H1 (cell line): ENCODE data around the gene DBP. TPM values are rescaled to one million over a fixed set of nuclear protein-coding genes. Genes with fewer than 3 reads are reported as not detected.

Source experiments
- CTCF ChIA-PET: fragments of 300-600 bp; sonication (Branson Sonifier 250); formaldehyde crosslinking; loops from one replicate; lab custom pipeline; 2021; ENCODE audit not compliant: partially characterized antibody; lab: Charles Lee
- POLR2A ChIA-PET: fragments of 300-600 bp; sonication (Branson Sonifier 250); formaldehyde crosslinking; loops from one replicate; lab custom pipeline; 2021; ENCODE audit warnings: inconsistent platforms; ENCODE audit not compliant: partially characterized antibody; lab: Charles Lee
- DNase-seq, 2 experiments: peaks; one replicate each; pipeline versions ENCODE4 v3.0.0 to v3.0.0-alpha.2; 2010 to 2022; ENCODE audit warnings: low spot score in 2 of 2, low read depth in 1 of 2, mixed read lengths in 1 of 2
- FAIRE-seq: peaks from 2 replicates; lab custom pipeline; 2011; peaks lifted over from hg19 to GRCh38; lab: Jason Lieb, UNC
- H2AFZ ChIP-seq: 2 replicates; pipeline ENCODE4 v1.8.1; 2012; ENCODE audit warnings: low read length, inconsistent platforms
- H2AK5ac ChIP-seq: 2 replicates; pipeline ENCODE4 v1.6.1; 2013; ENCODE audit warnings: low read depth, low read length
- H2BK120ac ChIP-seq: replicated peaks from 2 replicates; pipeline ENCODE3; 2013; ENCODE audit warnings: low read depth, low read length, inconsistent platforms
- H2BK12ac ChIP-seq: 2 replicates; pipeline ENCODE4 v1.6.1; 2013; ENCODE audit warnings: low read depth, low read length
- H2BK15ac ChIP-seq: 2 replicates; pipeline ENCODE4 v1.6.1; 2013; ENCODE audit warnings: low read length
- H2BK20ac ChIP-seq: 2 replicates; pipeline ENCODE4 v1.6.1; 2013; ENCODE audit warnings: low read length
- H2BK5ac ChIP-seq: 2 replicates; pipeline ENCODE4 v1.6.1; 2013; ENCODE audit warnings: low read depth, low read length
- H3K14ac ChIP-seq: 2 replicates; pipeline ENCODE4 v1.6.1; 2013; ENCODE audit warnings: inconsistent platforms; ENCODE audit not compliant: insufficient read length
- H3K18ac ChIP-seq: 2 replicates; pipeline ENCODE4 v1.6.1; 2013; ENCODE audit warnings: low read length; ENCODE audit errors: extremely low read depth
- H3K23ac ChIP-seq: 2 replicates; pipeline ENCODE4 v1.6.1; 2013; ENCODE audit warnings: inconsistent platforms; ENCODE audit not compliant: insufficient read length
- H3K23me2 ChIP-seq: 2 replicates; pipeline ENCODE4 v1.6.1; 2013; ENCODE audit warnings: low read depth, low read length
- H3K27ac ChIP-seq: 2 replicates; pipeline ENCODE4 v1.6.1; 2011; ENCODE audit warnings: low read depth, low read length, inconsistent platforms
- H3K27me3 ChIP-seq, 4 experiments: replicated peaks in 1 of 4; 1 replicate in 1 of 4; 2 replicates in 3 of 4; pipeline versions ENCODE4 v1.6.1 to v1.8.1; 2011 to 2013; ENCODE audit warnings: low read length in 3 of 4, mild to moderate bottlenecking in 3 of 4, inconsistent platforms in 2 of 4, mixed read lengths in 2 of 4, moderate library complexity in 1 of 4; ENCODE audit not compliant: control insufficient read depth in 3 of 4, insufficient read depth in 3 of 4; ENCODE audit errors: extremely low read depth in 1 of 4
- H3K36me3 ChIP-seq, 4 experiments: 2 replicates each; pipeline versions ENCODE4 v1.6.1 to v1.8.1; 2011 to 2013; ENCODE audit warnings: mild to moderate bottlenecking in 4 of 4, low read length in 3 of 4, moderate library complexity in 2 of 4, control low read depth in 1 of 4, inconsistent platforms in 1 of 4; ENCODE audit not compliant: insufficient read depth in 4 of 4, control insufficient read depth in 2 of 4
- H3K4ac ChIP-seq: replicated peaks from 2 replicates; pipeline ENCODE3; 2013; ENCODE audit warnings: low read length, low read depth, mixed read lengths, inconsistent platforms; ENCODE audit not compliant: insufficient read length
- H3K4me1 ChIP-seq, 4 experiments: replicated peaks in 1 of 4; 1 replicate in 1 of 4; 2 replicates in 3 of 4; pipeline versions ENCODE4 v1.6.1 to v1.8.1; 2011 to 2013; ENCODE audit warnings: low read length in 3 of 4, inconsistent platforms in 2 of 4, mixed read lengths in 1 of 4; ENCODE audit not compliant: insufficient read depth in 4 of 4, control insufficient read depth in 3 of 4
- H3K4me2 ChIP-seq, 2 experiments: 2 replicates each; pipeline versions ENCODE4 v1.6.1 to v1.8.1; 2011 to 2013; ENCODE audit warnings: low read depth in 2 of 2, low read length in 2 of 2, control low read depth in 1 of 2, inconsistent platforms in 1 of 2, mild to moderate bottlenecking in 1 of 2; ENCODE audit not compliant: insufficient read depth in 1 of 2
- H3K4me3 ChIP-seq, 4 experiments: fragments of 200-600, 300-600 bp in 1 of 4; sonication (generic), shearing (Covaris generic), sonication (Bioruptor Twin) in 1 of 4; 2 replicates each; pipeline versions ENCODE4 v1.5.1 to v1.8.1; 2011 to 2016; ENCODE audit warnings: low read length in 4 of 4, low read depth in 3 of 4, control low read depth in 2 of 4, inconsistent platforms in 2 of 4, mild to moderate bottlenecking in 2 of 4, mixed read lengths in 1 of 4, moderate library complexity in 1 of 4; ENCODE audit not compliant: insufficient read depth in 2 of 4; ENCODE audit errors: extremely low read depth in 1 of 4
- H3K56ac ChIP-seq: replicated peaks from 2 replicates; pipeline ENCODE3; 2013; ENCODE audit warnings: low read depth, mild to moderate bottlenecking, mixed read lengths, low read length, inconsistent platforms; ENCODE audit not compliant: insufficient read length
- H3K79me1 ChIP-seq: 2 replicates; pipeline ENCODE4 v1.6.1; 2013; ENCODE audit warnings: low read depth, low read length, control low read depth
- H3K79me2 ChIP-seq, 2 experiments: 2 replicates each; pipeline versions ENCODE4 v1.6.1 to v1.8.1; 2012 to 2013; ENCODE audit warnings: low read length in 2 of 2, mild to moderate bottlenecking in 2 of 2, inconsistent platforms in 1 of 2; ENCODE audit not compliant: insufficient read depth in 2 of 2, control insufficient read depth in 1 of 2
- H3K9ac ChIP-seq, 4 experiments: replicated peaks in 1 of 4; 1 replicate in 1 of 4; 2 replicates in 3 of 4; pipeline versions ENCODE4 v1.6.1 to v1.8.1; 2011 to 2013; ENCODE audit warnings: low read depth in 3 of 4, low read length in 3 of 4, control low read depth in 2 of 4, mild to moderate bottlenecking in 2 of 4, moderate library complexity in 2 of 4, inconsistent platforms in 1 of 4; ENCODE audit errors: extremely low read depth in 1 of 4
- H3K9me3 ChIP-seq, 2 experiments: 2 replicates each; pipeline versions ENCODE4 v1.6.1 to v1.8.1; 2012 to 2013; ENCODE audit warnings: mild to moderate bottlenecking in 2 of 2, moderate library complexity in 2 of 2, control low read depth in 1 of 2, inconsistent platforms in 1 of 2, low read depth in 1 of 2, low read length in 1 of 2, mixed read lengths in 1 of 2; ENCODE audit not compliant: insufficient read depth in 2 of 2
- H4K20me1 ChIP-seq, 2 experiments: replicated peaks in 1 of 2; 2 replicates each; pipeline versions ENCODE3 to v1.8.1; 2011 to 2013; ENCODE audit warnings: inconsistent platforms in 2 of 2, low read length in 2 of 2, mild to moderate bottlenecking in 1 of 2; ENCODE audit not compliant: insufficient read depth in 2 of 2, control insufficient read depth in 1 of 2
- H4K5ac ChIP-seq: 2 replicates; pipeline ENCODE4 v1.6.1; 2013; ENCODE audit warnings: low read length, low read depth, mixed read lengths, inconsistent platforms; ENCODE audit not compliant: insufficient read length
- H4K8ac ChIP-seq: 2 replicates; pipeline ENCODE4 v1.8.0; 2013; ENCODE audit warnings: mild to moderate bottlenecking, moderate library complexity, low read length, inconsistent platforms; ENCODE audit not compliant: insufficient read depth; ENCODE audit errors: extremely low read depth
- H4K91ac ChIP-seq: replicated peaks from 2 replicates; pipeline ENCODE3; 2013; ENCODE audit warnings: low read length, mixed read lengths, inconsistent platforms; ENCODE audit not compliant: insufficient read length
- JUN ChIP-seq: IDR thresholded peaks from 2 replicates; pipeline ENCODE4 v1.6.1; 2011; ENCODE audit warnings: low read depth, mild to moderate bottlenecking, improper control_type of control experiment, low read length
- WGBS, 2 experiments: shearing (Covaris generic) in 1 of 2; methylation state at CpG; one replicate each; pipeline versions ENCODE4 v1.1.6 to v1.1.7; 2013 to 2015; ENCODE audit warnings: low lambda C conversion rate in 2 of 2, mixed read lengths in 2 of 2, inconsistent platforms in 1 of 2, low coverage in 1 of 2, missing lambda C conversion rate in 1 of 2; ENCODE audit not compliant: insufficient replicate concordance in 2 of 2, insufficient coverage in 1 of 2, insufficient read length in 1 of 2; ENCODE audit errors: extremely low coverage in 1 of 2, missing lambda C conversion rate in 1 of 2; 5-methylcytosine and 5-hydroxymethylcytosine counted together
- polyA plus RNA-seq, 7 experiments: library from polyadenylated mRNA; depleted of rRNA in 3 of 7; stranded (reverse) in 5 of 7; unstranded in 2 of 7; fragments of >200 nt in 5 of 7; fragments of 200-250 nt in 2 of 7; gene quantifications; 1 replicate in 5 of 7; 2 replicates in 1 of 7; 4 replicates in 1 of 7; pipeline versions ENCODE4 v1.2.1 to v1.2.3, GENCODE V29; 2011 to 2013; ENCODE audit warnings: missing spikeins in 2 of 7, mixed read lengths in 2 of 7
- total RNA-seq: library from RNA; stranded (reverse); fragmentation: NEBNext Ultra II Directional; extraction: Animal tissue kit (Norgen Biotek cat#: 25700); gene quantifications from 2 replicates; pipeline ENCODE4 v1.2.1, GENCODE V29; 2021
- TF ChIP-seq, protein P1 (sequence below), 3 experiments: IDR thresholded peaks; 1 replicate in 2 of 3; 2 replicates in 1 of 3; pipeline versions ENCODE4 v1.5.1 to v1.6.1; 2011; ENCODE audit warnings: low read length in 3 of 3, mild to moderate bottlenecking in 3 of 3, inconsistent platforms in 2 of 3, low read depth in 1 of 3, moderate library complexity in 1 of 3; ENCODE audit not compliant: insufficient read depth in 1 of 3; ENCODE audit errors: control extremely low read depth in 1 of 3

The DBP gene
- total and polyA plus RNA-seq, 2 of the 8 experiments (the other 6 are each of a cell fraction or from before 2014, with no cell fraction given): 7.5 to 8.3 TPM

DNA sequence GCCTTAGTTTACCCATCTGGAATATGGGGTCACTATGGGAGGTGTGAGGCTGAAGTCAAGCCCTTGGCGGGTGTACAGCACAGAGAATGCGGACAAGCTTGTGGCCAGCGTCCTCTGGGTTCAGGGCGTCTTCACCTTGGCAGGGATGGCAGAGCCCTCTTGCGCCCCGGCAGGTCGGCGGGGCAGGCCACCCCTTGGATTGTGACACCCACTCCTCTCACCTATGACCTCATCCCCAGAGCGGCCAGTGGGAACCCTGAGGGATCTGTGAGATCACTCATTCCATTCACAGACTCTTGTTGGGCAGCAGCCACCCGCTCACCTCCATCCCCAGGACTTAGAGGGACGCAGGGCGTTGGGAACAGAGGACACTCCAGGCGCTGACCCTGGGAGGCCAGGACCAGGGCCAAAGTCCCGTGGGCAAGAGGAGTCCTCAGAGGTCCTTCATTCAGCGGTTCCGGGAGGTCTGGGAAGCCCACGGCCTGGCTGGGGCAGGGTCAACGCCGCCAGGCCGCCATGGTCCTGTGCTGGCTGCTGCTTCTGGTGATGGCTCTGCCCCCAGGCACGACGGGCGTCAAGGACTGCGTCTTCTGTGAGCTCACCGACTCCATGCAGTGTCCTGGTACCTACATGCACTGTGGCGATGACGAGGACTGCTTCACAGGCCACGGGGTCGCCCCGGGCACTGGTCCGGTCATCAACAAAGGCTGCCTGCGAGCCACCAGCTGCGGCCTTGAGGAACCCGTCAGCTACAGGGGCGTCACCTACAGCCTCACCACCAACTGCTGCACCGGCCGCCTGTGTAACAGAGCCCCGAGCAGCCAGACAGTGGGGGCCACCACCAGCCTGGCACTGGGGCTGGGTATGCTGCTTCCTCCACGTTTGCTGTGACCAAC lies 30.5 kb downstream of the DBP start, which contains the start of gene SPACA4:
Gene SPACA4 (plus strand): TSS at position 280 of the 896 bp plus-strand sequence. CDS start 237 bp downstream, at position 517.
- Histone ChIP-seq H3K9ac (no peak within 1 kb of the TSS), H3K27ac (no peak within 1 kb of the TSS), H3K4ac (no peak within 1 kb of the TSS), H4K20me1 (peaks cover 0 to 2% of the 10 kb centered on the region in 2 experiments), H3K23ac (no peak within 1 kb of the TSS), H2AFZ (no peak within 1 kb of the TSS), H4K8ac (no peak within 1 kb of the TSS), H2BK15ac (no peak within 1 kb of the TSS), H3K4me2 (no peak within 1 kb of the TSS), H3K4me3 (no peak within 1 kb of the TSS), H3K56ac (no peak within 1 kb of the TSS), H3K4me1 (peaks cover 0 to 2% (median 0%) of the 10 kb centered on the region in 4 experiments; a peak in 1 of 7 replicates), H4K91ac (no peak within 1 kb of the TSS), H3K79me2 (no peaks in the 10 kb centered on the region), H4K5ac (no peak within 1 kb of the TSS), H3K18ac (no peak within 1 kb of the TSS), H3K23me2 (no peaks in the 10 kb centered on the region), H3K9me3 (no peaks in the 10 kb centered on the region), H2BK20ac (no peak within 1 kb of the TSS), H2AK5ac (no peak within 1 kb of the TSS), H3K36me3 (no peaks in the 10 kb centered on the region), H2BK120ac (no peak within 1 kb of the TSS), H3K79me1 (no peaks in the 10 kb centered on the region), H2BK5ac (no peak within 1 kb of the TSS; the same call in 1 of the 2 replicates), H3K27me3 (no peaks in the 10 kb centered on the region), H2BK12ac (no peak within 1 kb of the TSS), H3K14ac (no peak within 1 kb of the TSS)
- 92% methylated on average over 39 of the region's 39 CpGs; no CpG with 5 or more reads in 1 of the 2 experiments for WGBS, 2 experiments
- POLR2A ChIA-PET: interaction anchor here (0.8 to 27.0 kb wide), 5 partner anchors 12 to 107 kb away, joined by 3 to 788 read pairs (median 4); partner anchors contain the start of genes DBP, FAM83E, RPL18 and SPHK2
- DNase-seq (no peak), FAIRE-seq (no peak)
- CTCF ChIA-PET: interaction anchor here (1.5 to 7.0 kb wide), 4 partner anchors 9 to 98 kb away, joined by 3 to 143 read pairs (median 5); partner anchors contain the start of gene FAM83E
- TF ChIP-seq JUN: no peak
- TF ChIP-seq, protein P1, sequence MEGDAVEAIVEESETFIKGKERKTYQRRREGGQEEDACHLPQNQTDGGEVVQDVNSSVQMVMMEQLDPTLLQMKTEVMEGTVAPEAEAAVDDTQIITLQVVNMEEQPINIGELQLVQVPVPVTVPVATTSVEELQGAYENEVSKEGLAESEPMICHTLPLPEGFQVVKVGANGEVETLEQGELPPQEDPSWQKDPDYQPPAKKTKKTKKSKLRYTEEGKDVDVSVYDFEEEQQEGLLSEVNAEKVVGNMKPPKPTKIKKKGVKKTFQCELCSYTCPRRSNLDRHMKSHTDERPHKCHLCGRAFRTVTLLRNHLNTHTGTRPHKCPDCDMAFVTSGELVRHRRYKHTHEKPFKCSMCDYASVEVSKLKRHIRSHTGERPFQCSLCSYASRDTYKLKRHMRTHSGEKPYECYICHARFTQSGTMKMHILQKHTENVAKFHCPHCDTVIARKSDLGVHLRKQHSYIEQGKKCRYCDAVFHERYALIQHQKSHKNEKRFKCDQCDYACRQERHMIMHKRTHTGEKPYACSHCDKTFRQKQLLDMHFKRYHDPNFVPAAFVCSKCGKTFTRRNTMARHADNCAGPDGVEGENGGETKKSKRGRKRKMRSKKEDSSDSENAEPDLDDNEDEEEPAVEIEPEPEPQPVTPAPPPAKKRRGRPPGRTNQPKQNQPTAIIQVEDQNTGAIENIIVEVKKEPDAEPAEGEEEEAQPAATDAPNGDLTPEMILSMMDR (IDR thresholded peaks at IDR 0.05; ENCODE audit: control extremely low read depth in 1 of 3, insufficient read depth in 1 of 3, low read depth in 1 of 3, low read length in 3 of 3): no peak
